ENCODE measurements around the gene CASTOR1. TPM values are rescaled to one million over a fixed set of nuclear protein-coding genes. Genes with fewer than 3 reads are reported as not detected.

CASTOR1 gene
- total RNA-seq, 2 donors from 2014 or later, result 19.2 to 19.5 TPM

- H3K4me1 Mint-ChIP-seq, result peaks cover 11% of the 10 kb centered on the region
- 76 to 80% methylated on average over 2 to 6 of the region's 6 CpGs for WGBS, 2 experiments (ENCODE audit: insufficient coverage in 1 of 2, insufficient read length in 1 of 2)
- Histone ChIP-seq H3K36me3 (ENCODE audit: control insufficient read depth, insufficient read depth, low read length) (no peaks in the 10 kb centered on the region), H3K9me3 (ENCODE audit: control insufficient read depth, low read length) (no peaks in the 10 kb centered on the region), H3K9ac (ENCODE audit: extremely low read depth, low read length, poor library complexity, severe bottlenecking) (no peak overlapping the region), H3K27me3 (ENCODE audit: control insufficient read depth, insufficient read depth, low read length, poor library complexity, severe bottlenecking) (no peaks in the 10 kb centered on the region), H3K4me3 (ENCODE audit: low read length) (no peak overlapping the region), H3K4me1 (ENCODE audit: control insufficient read depth, insufficient read depth, low read length) (no peaks in the 10 kb centered on the region), H3K27ac (ENCODE audit: low read depth, low read length) (no peak overlapping the region)
- no peaks in the 10 kb centered on the region for H3K9me3 Mint-ChIP-seq
- H3K36me3 Mint-ChIP-seq (ENCODE audit: low read depth), result no peaks in the 10 kb centered on the region
- H3K27ac Mint-ChIP-seq, result no peak overlapping the region
- peaks cover 1% of the 10 kb centered on the region for H3K27me3 Mint-ChIP-seq (ENCODE audit: insufficient read depth)
- no peak overlapping the region for H3K4me3 Mint-ChIP-seq
- no peak for DNase-seq
- TF ChIP-seq CTCF (conservative IDR thresholded peaks at IDR 0.05), result no peak
Observed at GRCh38 chr22:30254314-30254713, 35.0 kb downstream of the CASTOR1 start.

GRCh38 chr22:30253205-30253852, 36.0 kb downstream of the CASTOR1 start:
- H3K9ac ChIP-seq (ENCODE audit: extremely low read depth, low read length, poor library complexity, severe bottlenecking), result no peak overlapping the region
- no peaks in the 10 kb centered on the region for H3K9me3 ChIP-seq (ENCODE audit: control insufficient read depth, low read length)
- H3K27me3 ChIP-seq (ENCODE audit: control insufficient read depth, insufficient read depth, low read length, poor library complexity, severe bottlenecking), result no peaks in the 10 kb centered on the region
- H3K4me3 ChIP-seq (ENCODE audit: low read length), result no peak overlapping the region
- Mint-ChIP-seq H3K36me3 (ENCODE audit: low read depth) (no peaks in the 10 kb centered on the region), H3K27ac (no peak overlapping the region), H3K4me3 (no peak overlapping the region), H3K27me3 (ENCODE audit: insufficient read depth) (peaks cover 4% of the 10 kb centered on the region), H3K4me1 (peaks cover 11% of the 10 kb centered on the region), H3K9me3 (no peaks in the 10 kb centered on the region)
- H3K36me3 ChIP-seq (ENCODE audit: control insufficient read depth, insufficient read depth, low read length), result no peaks in the 10 kb centered on the region
- H3K4me1 ChIP-seq (ENCODE audit: control insufficient read depth, insufficient read depth, low read length), result no peaks in the 10 kb centered on the region
- 78 to 83% methylated on average over 8 to 22 of the region's 22 CpGs for WGBS, 2 experiments (ENCODE audit: insufficient coverage in 1 of 2, insufficient read length in 1 of 2)
- H3K27ac ChIP-seq (ENCODE audit: low read depth, low read length), result peak overlapping the region; percentile 47
- no peak for TF ChIP-seq CTCF (conservative IDR thresholded peaks at IDR 0.05)
- DNase-seq, result no peak

GRCh38 chr22:30252411-30253204, 36.7 kb downstream of the CASTOR1 start:
- Mint-ChIP-seq H3K36me3 (ENCODE audit: low read depth) (no peaks in the 10 kb centered on the region), H3K27me3 (ENCODE audit: insufficient read depth) (peaks cover 10% of the 10 kb centered on the region), H3K27ac (no peak overlapping the region), H3K4me1 (peaks cover 7% of the 10 kb centered on the region), H3K4me3 (no peak overlapping the region), H3K9me3 (no peaks in the 10 kb centered on the region)
- no peaks in the 10 kb centered on the region for H3K36me3 ChIP-seq (ENCODE audit: control insufficient read depth, insufficient read depth, low read length)
- no peaks in the 10 kb centered on the region for H3K9me3 ChIP-seq (ENCODE audit: control insufficient read depth, low read length)
- H3K27ac ChIP-seq (ENCODE audit: low read depth, low read length), result no peak overlapping the region
- H3K27me3 ChIP-seq (ENCODE audit: control insufficient read depth, insufficient read depth, low read length, poor library complexity, severe bottlenecking), result peaks cover under 1% of the 10 kb centered on the region
- no peak overlapping the region for H3K4me3 ChIP-seq (ENCODE audit: low read length)
- no peak overlapping the region for H3K9ac ChIP-seq (ENCODE audit: extremely low read depth, low read length, poor library complexity, severe bottlenecking)
- no peak for TF ChIP-seq CTCF (conservative IDR thresholded peaks at IDR 0.05)
- DNase-seq, result peak; percentile 66
- WGBS, 2 experiments (ENCODE audit: insufficient coverage in 1 of 2, insufficient read length in 1 of 2), result 85 to 88% methylated on average over 14 to 22 of the region's 22 CpGs
- H3K4me1 ChIP-seq (ENCODE audit: control insufficient read depth, insufficient read depth, low read length), result no peaks in the 10 kb centered on the region

Measured in endodermal cell (in vitro differentiated cells).